Peyer's patch (tissue), 4 donors: Measurements from ENCODE around the gene PRKRIP1. TPM values are rescaled to one million over a fixed set of nuclear protein-coding genes. Genes with fewer than 3 reads are reported as not detected.
A peak's percentile ranks its signal among the peaks of the same experiment; 100 is the strongest.

Source experiments
- DNase-seq, 3 donors: peaks; one replicate each; pipeline ENCODE4 v3.0.0-alpha.2; 2017 to 2019
- H3K27ac ChIP-seq, 4 donors: fragments of 200-600 bp; sonication (generic); one replicate each; pipeline ENCODE4 v1.5.1; 2016 to 2019
- H3K27me3 ChIP-seq, 2 donors: fragments of 200-600 bp; sonication (generic); one replicate each; pipeline ENCODE4 v1.5.1; 2019
- H3K36me3 ChIP-seq, 3 donors: fragments of 200-600 bp; sonication (generic); one replicate each; pipeline ENCODE4 v1.5.1; 2016 to 2019
- H3K4me1 ChIP-seq, 4 donors: fragments of 200-600 bp; sonication (generic); one replicate each; pipeline ENCODE4 v1.5.1; 2016 to 2019
- H3K4me3 ChIP-seq, 4 donors: fragments of 200-600 bp; sonication (generic); 1 replicate in 3 of 4; 2 replicates in 1 of 4; pipeline ENCODE4 v1.5.1; 2016 to 2019; ENCODE audit warnings: mild to moderate bottlenecking in 1 of 4
- H3K9me3 ChIP-seq, 4 donors: fragments of 200-600 bp; sonication (generic); one replicate each; pipeline ENCODE4 v1.5.1; 2016 to 2019; ENCODE audit warnings: mild to moderate bottlenecking in 1 of 4
- CTCF ChIP-seq, 6 experiments: fragments of 450-650 bp in 4 of 6; fragments of 200-600 bp in 2 of 6; sonication (generic) in 1 of 6; IDR thresholded peaks; one replicate each; pipeline ENCODE4 v1.5.1; 2017 to 2019; ENCODE audit warnings: antibody characterized with exemption in 6 of 6, mild to moderate bottlenecking in 3 of 6, moderate library complexity in 1 of 6
- POLR2A ChIP-seq, 2 donors: fragments of 450-650 bp; IDR thresholded peaks; one replicate each; pipeline ENCODE4 v1.5.1; 2017; ENCODE audit warnings: antibody characterized with exemption in 2 of 2, mild to moderate bottlenecking in 2 of 2, moderate library complexity in 2 of 2
- total RNA-seq, 4 donors: library from RNA; depleted of rRNA; stranded (reverse); fragments of >200 nt; gene quantifications; one replicate each; pipeline ENCODE4 v1.1.0, GENCODE V29; 2016

Gene PRKRIP1
- total RNA-seq, 4 donors from 2014 or later = 20.7 to 63.5 (median 38.2) TPM

- Histone ChIP-seq H3K36me3 (peaks cover 0 to 12% (median 0%) of the 10 kb centered on the region in 3 donors), H3K27me3 (no peaks in the 10 kb centered on the region), H3K27ac (no peak overlapping the region), H3K4me3 (no peak overlapping the region), H3K4me1 (peaks cover 0 to 8% (median 3%) of the 10 kb centered on the region in 4 donors), H3K9me3 (no peaks in the 10 kb centered on the region)
- no peak for DNase-seq
- TF ChIP-seq POLR2A (IDR thresholded peaks at IDR 0.05) = no peak
- no peak for TF ChIP-seq CTCF (IDR thresholded peaks at IDR 0.05)
Measured at GRCh38 chr7:102393467-102393866, 2.7 kb upstream of the PRKRIP1 start.

GRCh38 chr7:102395592-102395872, 631 bp upstream of the PRKRIP1 start:
- peak overlapping the region; percentile 74 to 86 (median 76) for H3K27ac ChIP-seq
- TF ChIP-seq CTCF (IDR thresholded peaks at IDR 0.05) = no peak
- no peak for TF ChIP-seq POLR2A (IDR thresholded peaks at IDR 0.05)
- H3K36me3 ChIP-seq = peaks cover 0 to 26% (median 0%) of the 10 kb centered on the region in 3 donors
- peak overlapping the region; percentile 70 to 94 (median 82) for H3K4me3 ChIP-seq
- H3K9me3 ChIP-seq = no peaks in the 10 kb centered on the region
- H3K4me1 ChIP-seq = peaks cover 0 to 8% (median 3%) of the 10 kb centered on the region in 4 donors
- no peak for DNase-seq
- no peaks in the 10 kb centered on the region for H3K27me3 ChIP-seq

GRCh38 chr7:102396710-102397019, 502 bp downstream of the PRKRIP1 start:
- Histone ChIP-seq H3K4me3 (peak overlapping the region; percentile 70 to 94 (median 82)), H3K27ac (peak overlapping the region; percentile 74 to 86 (median 76)), H3K9me3 (no peaks in the 10 kb centered on the region), H3K36me3 (peaks cover 0 to 36% (median 0%) of the 10 kb centered on the region in 3 donors), H3K4me1 (peaks cover 0 to 8% (median 3%) of the 10 kb centered on the region in 4 donors), H3K27me3 (no peaks in the 10 kb centered on the region)
- DNase-seq = no peak
- TF ChIP-seq CTCF (IDR thresholded peaks at IDR 0.05) (no peak), POLR2A (IDR thresholded peaks at IDR 0.05) (no peak)

GRCh38 chr7:102398543-102398942, 2.4 kb downstream of the PRKRIP1 start:
- Histone ChIP-seq H3K4me3 (no peak overlapping the region), H3K27ac (no peak overlapping the region), H3K27me3 (no peaks in the 10 kb centered on the region), H3K9me3 (no peaks in the 10 kb centered on the region), H3K4me1 (peaks cover 0 to 8% (median 3%) of the 10 kb centered on the region in 4 donors), H3K36me3 (peaks cover 0 to 44% (median 0%) of the 10 kb centered on the region in 3 donors)
- DNase-seq = no peak
- TF ChIP-seq POLR2A (IDR thresholded peaks at IDR 0.05) = no peak
- TF ChIP-seq CTCF (IDR thresholded peaks at IDR 0.05) = no peak

GRCh38 chr7:102400360-102400759, 4.2 kb downstream of the PRKRIP1 start:
- peaks cover 0 to 55% (median 0%) of the 10 kb centered on the region in 3 donors for H3K36me3 ChIP-seq
- peak in 1 of 3 donors; percentile 4 for DNase-seq

More at GRCh38 chr7:102400360-102400759, 4.2 kb downstream of the PRKRIP1 start:
- Histone ChIP-seq H3K9me3 (no peaks in the 10 kb centered on the region), H3K4me1 (peaks cover 0 to 8% (median 3%) of the 10 kb centered on the region in 4 donors), H3K27me3 (no peaks in the 10 kb centered on the region), H3K27ac (no peak overlapping the region), H3K4me3 (no peak overlapping the region)
- TF ChIP-seq POLR2A (IDR thresholded peaks at IDR 0.05) = no peak
- TF ChIP-seq CTCF (IDR thresholded peaks at IDR 0.05) = no peak
